ENCODE measurements around the gene KIF5A. TPM values are rescaled to one million over a fixed set of nuclear protein-coding genes. Genes with fewer than 3 reads are reported as not detected.
A peak's percentile ranks its signal among the peaks of the same experiment; 100 is the strongest.

The KIF5A gene
- polyA plus RNA-seq, 2 donors = 0.12 to 0.24 TPM

DNA sequence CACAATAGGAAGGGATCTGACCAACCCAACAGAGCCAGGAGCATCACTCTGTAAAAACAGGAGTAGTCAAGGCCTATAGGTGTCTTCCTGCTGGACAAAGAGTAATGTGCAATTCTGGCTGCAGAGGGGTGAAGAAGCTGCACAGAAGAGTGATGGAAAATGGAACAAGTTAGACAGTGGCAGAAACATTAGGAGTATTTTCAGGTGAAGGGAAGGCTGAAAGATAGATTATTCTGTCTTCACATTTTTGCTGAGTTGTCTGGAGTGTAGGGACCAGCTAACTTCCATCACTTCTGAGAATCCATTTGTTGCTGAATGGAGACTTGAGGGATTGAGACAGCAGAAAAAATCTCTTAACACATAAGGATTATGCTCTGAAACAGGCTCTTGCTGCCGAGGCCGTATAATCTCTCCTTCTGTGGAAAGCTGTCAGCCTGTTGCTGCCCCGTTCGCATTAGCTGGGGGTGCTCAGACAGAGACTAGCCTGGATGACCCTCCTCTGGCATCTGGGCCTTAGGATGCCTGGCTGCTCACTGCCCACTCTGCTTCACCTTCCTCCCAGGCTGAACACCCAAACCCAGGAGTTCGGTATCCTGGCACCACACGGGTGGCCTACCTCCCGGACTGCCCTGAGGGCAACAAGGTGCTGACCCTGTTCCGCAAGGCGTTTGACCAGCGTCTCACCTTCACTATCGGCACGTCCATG is 58.3 kb downstream of the KIF5A start:
- Histone ChIP-seq H3K36me3 (ENCODE audit: control insufficient read depth in 2 of 2, insufficient read depth in 2 of 2, low read length in 1 of 2) (peaks cover 0 to 2% of the 10 kb centered on the region in 2 donors), H3K27ac (ENCODE audit: low read depth in 2 of 2, low read length in 1 of 2) (no peak overlapping the region), H3K9me3 (ENCODE audit: control insufficient read depth in 2 of 2, insufficient read depth in 1 of 2, low read depth in 1 of 2, low read length in 1 of 2) (no peaks in the 10 kb centered on the region), H3K4me3 (ENCODE audit: low read depth in 1 of 2, low read length in 2 of 2) (no peak overlapping the region), H3K27me3 (ENCODE audit: control insufficient read depth in 1 of 2, insufficient read depth in 2 of 2, low read length in 2 of 2) (no peaks in the 10 kb centered on the region), H3K4me1 (ENCODE audit: control insufficient read depth in 2 of 2, insufficient read depth in 2 of 2, low read length in 1 of 2) (peaks cover 9 to 10% of the 10 kb centered on the region in 2 donors)
- 78 to 80% methylated on average over 11 to 12 of the region's 12 CpGs for WGBS, 2 donors

DNA sequence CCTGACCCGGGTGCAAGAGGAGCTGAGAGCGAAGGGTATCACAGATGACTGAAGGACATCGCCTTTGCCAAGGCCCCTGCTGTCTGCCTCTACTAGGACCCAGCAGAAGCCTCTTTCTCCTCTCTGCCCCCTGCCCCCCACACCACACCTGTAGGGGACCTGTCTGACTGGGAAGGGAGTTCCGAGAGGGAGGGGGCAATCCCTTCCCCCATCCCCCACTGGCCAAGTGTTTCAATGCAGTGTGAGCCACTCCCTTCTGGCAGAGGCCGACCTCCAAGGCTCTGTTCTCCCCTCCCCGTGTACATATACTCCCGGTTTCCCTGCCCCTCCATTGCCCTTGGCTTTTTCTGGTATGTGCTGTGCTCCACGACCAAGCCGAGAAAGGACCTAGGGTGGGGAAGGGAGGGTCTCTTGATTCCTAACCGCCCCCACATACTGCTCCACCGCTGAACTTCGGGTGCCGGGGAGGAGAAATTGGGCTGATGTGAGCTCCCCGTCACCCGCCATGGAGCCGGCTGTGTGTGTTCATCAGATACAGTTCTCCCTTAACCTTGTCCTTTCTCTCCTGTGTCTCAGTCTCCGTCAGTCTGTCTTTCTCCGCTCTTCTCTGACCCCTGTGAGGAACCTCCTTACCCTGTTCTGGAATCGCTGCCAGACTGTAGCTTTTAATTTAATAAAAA is 59.4 kb downstream of the KIF5A start:
- H3K9me3 ChIP-seq (ENCODE audit: control insufficient read depth in 2 of 2, insufficient read depth in 1 of 2, low read depth in 1 of 2, low read length in 1 of 2) = no peaks in the 10 kb centered on the region
- H3K27ac ChIP-seq (ENCODE audit: low read depth in 2 of 2, low read length in 1 of 2) = peak overlapping the region; percentile 62 to 80
- no peak overlapping the region for H3K4me3 ChIP-seq (ENCODE audit: low read depth in 1 of 2, low read length in 2 of 2)
- H3K27me3 ChIP-seq (ENCODE audit: control insufficient read depth in 1 of 2, insufficient read depth in 2 of 2, low read length in 2 of 2) = no peaks in the 10 kb centered on the region
- peaks cover 8 to 10% of the 10 kb centered on the region in 2 donors for H3K4me1 ChIP-seq (ENCODE audit: control insufficient read depth in 2 of 2, insufficient read depth in 2 of 2, low read length in 1 of 2)
- H3K36me3 ChIP-seq (ENCODE audit: control insufficient read depth in 2 of 2, insufficient read depth in 2 of 2, low read length in 1 of 2) = peaks cover 0 to 2% of the 10 kb centered on the region in 2 donors
- 59 to 65% methylated on average over 19 of the region's 19 CpGs for WGBS, 2 donors

DNA sequence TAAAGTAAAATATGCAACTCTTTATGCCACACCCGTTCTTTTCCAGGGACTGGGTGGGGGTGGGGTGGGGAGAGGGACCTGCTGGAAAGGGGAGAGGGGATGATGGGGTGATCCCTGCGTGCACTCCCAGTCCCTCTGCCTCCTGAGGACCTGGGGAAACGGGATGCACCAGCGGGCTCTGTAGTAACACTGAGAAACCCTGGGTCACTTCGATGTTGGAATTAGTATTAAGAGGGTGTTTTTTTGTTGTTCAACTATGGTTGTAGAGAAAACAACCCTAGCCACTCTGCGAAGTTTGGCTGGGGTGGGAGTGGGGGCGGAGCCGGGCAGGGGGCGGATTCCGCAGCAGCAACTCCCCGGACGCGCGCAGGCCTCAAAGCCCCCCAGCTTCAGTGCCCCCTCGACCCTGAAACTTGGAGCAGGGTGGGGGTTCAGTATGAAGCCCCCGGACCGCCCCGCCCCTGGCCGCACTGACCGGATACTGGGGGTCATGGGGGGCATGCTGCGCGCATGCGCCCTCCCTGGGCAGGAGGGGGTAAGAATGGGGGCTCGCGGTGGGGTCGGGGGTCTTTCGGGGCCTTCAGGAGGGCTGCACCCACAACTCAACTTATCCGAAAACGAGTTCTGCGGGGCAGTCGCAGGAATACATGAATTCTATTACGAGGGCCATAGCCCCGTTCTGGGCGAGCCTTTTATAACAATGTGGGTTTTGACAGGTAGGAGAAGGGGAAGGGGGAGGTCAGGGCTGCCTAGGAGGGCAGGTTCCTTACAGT is 60.1 kb downstream of the KIF5A start:
- H3K36me3 ChIP-seq (ENCODE audit: control insufficient read depth in 2 of 2, insufficient read depth in 2 of 2, low read length in 1 of 2) = peaks cover 0 to 2% of the 10 kb centered on the region in 2 donors

DNA sequence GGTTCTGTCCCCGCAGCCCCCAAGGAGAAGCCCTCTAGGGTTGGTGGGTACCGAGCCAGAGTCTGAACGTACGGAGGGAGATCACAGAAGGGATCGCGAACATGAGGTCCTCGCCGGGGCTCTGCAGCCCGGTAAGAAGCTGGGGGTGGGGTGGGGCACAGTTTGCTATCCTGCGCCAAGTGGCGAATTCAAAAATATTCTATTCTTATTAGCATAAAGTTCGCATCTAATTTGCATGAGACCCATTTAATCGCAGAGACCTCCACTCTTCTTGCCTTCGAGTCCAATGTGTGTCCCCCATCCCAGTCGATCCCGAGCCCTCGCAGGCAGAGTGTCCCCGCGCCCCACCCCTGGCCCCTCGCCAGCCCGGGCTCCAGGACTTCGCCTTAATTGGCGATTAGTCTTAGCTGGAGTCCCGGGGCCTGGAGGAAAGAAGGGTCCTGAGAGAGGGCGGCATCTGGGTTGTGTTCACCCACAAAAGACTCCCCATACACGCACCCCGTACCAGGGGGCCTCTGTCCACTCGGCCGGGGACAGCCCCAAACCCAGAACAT is 60.8 kb downstream of the KIF5A start:
- 4 to 11% methylated on average over 29 of the region's 29 CpGs for WGBS, 2 donors
- no peaks in the 10 kb centered on the region for H3K9me3 ChIP-seq (ENCODE audit: control insufficient read depth in 2 of 2, insufficient read depth in 1 of 2, low read depth in 1 of 2, low read length in 1 of 2)
- peak overlapping the region; percentile 47 to 56 for H3K4me3 ChIP-seq (ENCODE audit: low read depth in 1 of 2, low read length in 2 of 2)
- peaks cover 4 to 8% of the 10 kb centered on the region in 2 donors for H3K4me1 ChIP-seq (ENCODE audit: control insufficient read depth in 2 of 2, insufficient read depth in 2 of 2, low read length in 1 of 2)
- peaks cover 0 to 2% of the 10 kb centered on the region in 2 donors for H3K36me3 ChIP-seq (ENCODE audit: control insufficient read depth in 2 of 2, insufficient read depth in 2 of 2, low read length in 1 of 2)
- peak overlapping the region; percentile 80 to 84 for H3K27ac ChIP-seq (ENCODE audit: low read depth in 2 of 2, low read length in 1 of 2)
- no peaks in the 10 kb centered on the region for H3K27me3 ChIP-seq (ENCODE audit: control insufficient read depth in 1 of 2, insufficient read depth in 2 of 2, low read length in 2 of 2)

More for the DNA sequence above, 60.1 kb downstream of the KIF5A start:
- peak overlapping the region; percentile 80 to 84 for H3K27ac ChIP-seq (ENCODE audit: low read depth in 2 of 2, low read length in 1 of 2)
- peaks cover 4 to 10% of the 10 kb centered on the region in 2 donors for H3K4me1 ChIP-seq (ENCODE audit: control insufficient read depth in 2 of 2, insufficient read depth in 2 of 2, low read length in 1 of 2)
- H3K4me3 ChIP-seq (ENCODE audit: low read depth in 1 of 2, low read length in 2 of 2) = peak overlapping the region; percentile 4 to 11
- no peaks in the 10 kb centered on the region for H3K9me3 ChIP-seq (ENCODE audit: control insufficient read depth in 2 of 2, insufficient read depth in 1 of 2, low read depth in 1 of 2, low read length in 1 of 2)
- H3K27me3 ChIP-seq (ENCODE audit: control insufficient read depth in 1 of 2, insufficient read depth in 2 of 2, low read length in 2 of 2) = no peaks in the 10 kb centered on the region
- 29 to 34% methylated on average over 29 to 34 of the region's 34 CpGs for WGBS, 2 donors

DNA sequence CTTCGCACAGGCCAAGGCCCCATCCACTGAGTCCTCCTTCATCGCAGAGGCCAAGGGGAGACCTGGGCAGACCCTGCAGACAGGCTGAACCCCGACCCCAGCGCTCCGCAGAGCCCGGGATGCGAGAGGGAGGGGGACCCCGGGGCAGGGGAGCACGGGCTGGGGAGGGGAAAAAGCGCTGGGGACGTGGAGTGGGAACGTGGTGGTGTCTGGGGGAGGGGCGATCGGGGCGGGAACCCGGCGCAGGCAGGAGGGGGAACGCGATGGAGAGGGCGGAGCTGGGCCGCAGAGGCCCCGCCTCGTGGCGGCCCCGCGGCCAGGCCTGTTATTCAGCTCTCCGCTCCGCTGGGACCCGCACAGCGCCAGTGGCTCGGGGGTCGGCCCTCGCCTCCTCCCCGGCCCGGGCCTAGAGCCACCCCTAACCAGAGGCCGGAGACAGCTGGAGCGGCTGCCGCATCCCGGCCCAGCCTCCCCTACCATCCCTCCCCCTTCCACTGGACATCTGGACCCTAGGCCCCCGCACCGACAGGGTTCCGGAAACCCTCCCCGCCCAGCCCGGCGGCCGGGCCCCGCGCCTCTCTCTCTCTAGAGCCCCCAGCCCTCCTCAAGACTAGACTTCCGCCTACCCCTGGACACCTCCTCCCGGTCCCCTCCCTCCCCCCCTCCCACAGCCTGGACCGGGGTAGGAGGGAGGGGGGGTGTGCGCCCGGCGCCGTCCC is 61.4 kb downstream of the KIF5A start, which contains the start of gene ARHGEF25:
TSS of gene ARHGEF25 (plus strand) at position 328 of the 719 bp plus-strand sequence. CDS start 460 bp downstream, outside the sequence.
- H3K27me3 ChIP-seq (ENCODE audit: control insufficient read depth in 1 of 2, insufficient read depth in 2 of 2, low read length in 2 of 2) = no peaks in the 10 kb centered on the region
- peak within 1 kb of the TSS; percentile 80 to 84 for H3K27ac ChIP-seq (ENCODE audit: low read depth in 2 of 2, low read length in 1 of 2)
- no peaks in the 10 kb centered on the region for H3K9me3 ChIP-seq (ENCODE audit: control insufficient read depth in 2 of 2, insufficient read depth in 1 of 2, low read depth in 1 of 2, low read length in 1 of 2)
- H3K36me3 ChIP-seq (ENCODE audit: control insufficient read depth in 2 of 2, insufficient read depth in 2 of 2, low read length in 1 of 2) = peaks cover 0 to 2% of the 10 kb centered on the region in 2 donors
- 1 to 2% methylated on average over 20 to 53 of the region's 55 CpGs for WGBS, 2 donors
- peak within 1 kb of the TSS; percentile 47 to 56 for H3K4me3 ChIP-seq (ENCODE audit: low read depth in 1 of 2, low read length in 2 of 2)
- peaks cover 4 to 8% of the 10 kb centered on the region in 2 donors for H3K4me1 ChIP-seq (ENCODE audit: control insufficient read depth in 2 of 2, insufficient read depth in 2 of 2, low read length in 1 of 2)

DNA sequence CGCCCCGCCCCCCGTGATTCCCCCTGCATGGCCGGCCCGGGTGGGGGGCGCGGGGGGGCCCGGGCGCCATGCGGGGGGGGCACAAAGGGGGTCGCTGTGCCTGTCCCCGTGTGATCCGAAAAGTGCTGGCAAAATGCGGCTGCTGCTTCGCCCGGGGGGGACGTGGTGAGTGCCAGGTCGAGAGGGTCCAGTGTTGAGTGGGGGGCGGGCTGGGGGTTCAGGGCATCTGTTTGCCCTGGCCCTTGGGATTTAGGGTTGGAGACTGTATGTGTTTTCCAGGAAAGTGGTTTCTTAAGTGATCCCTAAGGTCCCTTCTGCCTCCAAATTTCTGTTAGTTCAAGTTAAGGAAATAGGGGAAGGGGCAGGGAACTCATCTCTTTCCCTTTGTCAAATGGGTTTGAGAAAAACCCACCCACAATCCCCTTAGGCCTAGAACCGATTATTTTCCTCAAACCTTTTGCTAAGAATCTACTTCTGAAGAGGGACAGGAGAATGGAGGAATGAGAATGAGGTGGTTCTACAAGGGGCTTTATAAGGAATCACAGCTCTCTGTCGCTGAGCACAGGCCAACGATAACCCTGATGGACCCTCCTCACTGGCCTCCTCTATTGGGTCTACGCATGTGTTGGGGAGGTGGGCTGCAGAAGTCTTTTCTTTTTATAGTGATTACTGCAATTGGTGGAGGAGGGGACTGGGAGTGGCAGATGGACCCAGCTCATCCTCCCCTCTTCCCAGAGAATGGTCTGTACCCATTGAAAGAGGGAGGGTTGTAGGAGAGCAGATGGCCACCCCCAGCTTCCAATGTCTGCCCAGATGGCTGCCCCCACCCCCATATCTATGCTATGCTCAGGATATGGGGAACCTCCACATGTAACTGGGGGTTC is 62.2 kb downstream of the KIF5A start:
- Histone ChIP-seq H3K27ac (ENCODE audit: low read depth in 2 of 2, low read length in 1 of 2) (peak overlapping the region in 1 of 2 donors; percentile 80), H3K9me3 (ENCODE audit: control insufficient read depth in 2 of 2, insufficient read depth in 1 of 2, low read depth in 1 of 2, low read length in 1 of 2) (no peaks in the 10 kb centered on the region), H3K27me3 (ENCODE audit: control insufficient read depth in 1 of 2, insufficient read depth in 2 of 2, low read length in 2 of 2) (no peaks in the 10 kb centered on the region), H3K36me3 (ENCODE audit: control insufficient read depth in 2 of 2, insufficient read depth in 2 of 2, low read length in 1 of 2) (peaks cover 0 to 2% of the 10 kb centered on the region in 2 donors), H3K4me1 (ENCODE audit: control insufficient read depth in 2 of 2, insufficient read depth in 2 of 2, low read length in 1 of 2) (peaks cover 4 to 6% of the 10 kb centered on the region in 2 donors), H3K4me3 (ENCODE audit: low read depth in 1 of 2, low read length in 2 of 2) (peak overlapping the region in 1 of 2 donors; percentile 56)
- 15 to 17% methylated on average over 21 to 23 of the region's 23 CpGs for WGBS, 2 donors

DNA sequence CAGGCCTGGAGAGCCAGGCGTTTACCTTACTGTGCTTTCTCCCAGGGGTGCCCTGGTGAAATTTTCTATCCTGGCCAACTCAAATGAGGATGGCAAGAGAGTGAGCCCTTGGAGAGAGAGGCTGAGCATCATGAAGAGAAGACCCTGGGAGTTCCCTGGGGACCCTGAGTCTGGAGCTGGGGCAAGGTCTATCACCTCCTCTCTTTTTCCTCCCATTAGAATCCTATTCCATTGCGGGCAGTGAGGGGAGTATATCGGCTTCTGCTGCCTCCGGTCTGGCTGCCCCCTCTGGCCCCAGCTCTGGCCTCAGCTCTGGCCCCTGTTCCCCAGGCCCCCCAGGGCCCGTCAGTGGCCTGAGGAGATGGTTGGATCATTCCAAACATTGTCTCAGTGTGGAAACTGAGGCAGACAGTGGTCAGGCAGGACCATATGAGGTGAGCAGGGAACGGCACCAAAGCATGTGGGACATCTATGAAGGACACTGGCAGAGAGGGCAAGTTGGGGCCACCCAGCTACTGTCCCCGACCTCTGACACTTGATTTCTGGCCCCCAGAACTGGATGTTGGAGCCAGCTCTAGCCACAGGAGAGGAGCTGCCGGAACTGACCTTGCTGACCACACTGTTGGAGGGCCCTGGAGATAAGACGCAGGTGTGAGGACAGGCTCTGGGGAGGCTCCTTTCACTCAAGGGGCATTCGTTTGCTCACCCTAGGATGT is 63.0 kb downstream of the KIF5A start:
- Histone ChIP-seq H3K27ac (ENCODE audit: low read depth in 2 of 2, low read length in 1 of 2) (no peak overlapping the region), H3K9me3 (ENCODE audit: control insufficient read depth in 2 of 2, insufficient read depth in 1 of 2, low read depth in 1 of 2, low read length in 1 of 2) (no peaks in the 10 kb centered on the region), H3K4me1 (ENCODE audit: control insufficient read depth in 2 of 2, insufficient read depth in 2 of 2, low read length in 1 of 2) (peaks cover 4 to 6% of the 10 kb centered on the region in 2 donors), H3K27me3 (ENCODE audit: control insufficient read depth in 1 of 2, insufficient read depth in 2 of 2, low read length in 2 of 2) (no peaks in the 10 kb centered on the region), H3K4me3 (ENCODE audit: low read depth in 1 of 2, low read length in 2 of 2) (no peak overlapping the region), H3K36me3 (ENCODE audit: control insufficient read depth in 2 of 2, insufficient read depth in 2 of 2, low read length in 1 of 2) (peaks cover 0 to 2% of the 10 kb centered on the region in 2 donors)
- 89 to 90% methylated on average over 10 of the region's 10 CpGs for WGBS, 2 donors

All from esophagus (tissue), 2 donors.